Neural crest cell (in vitro differentiated cells): ENCODE results near the gene KRTAP10-4. TPM values are rescaled to one million over a fixed set of nuclear protein-coding genes. Genes with fewer than 3 reads are reported as not detected.

ENCODE experiments used
- DNase-seq: peaks from one replicate; pipeline ENCODE4 v3.0.0; 2021; ENCODE audit warnings: low read depth, mixed read lengths, low spot score
- H3K27ac Mint-ChIP-seq: one replicate; pipeline ENCODE4 v1.8.0; 2021; ENCODE audit warnings: mild to moderate bottlenecking, mixed read lengths; ENCODE audit not compliant: unreplicated experiment
- H3K27me3 Mint-ChIP-seq: 2 replicates; pipeline ENCODE4 v1.8.0; 2021; ENCODE audit warnings: low read depth, mild to moderate bottlenecking, mixed read lengths
- H3K36me3 Mint-ChIP-seq: 2 replicates; pipeline ENCODE4 v1.8.0; 2021; ENCODE audit warnings: low read depth, mild to moderate bottlenecking, mixed read lengths
- H3K4me1 Mint-ChIP-seq: 2 replicates; pipeline ENCODE4 v1.8.0; 2021; ENCODE audit warnings: mixed read lengths
- H3K4me3 Mint-ChIP-seq: one replicate; pipeline ENCODE4 v1.8.0; 2021; ENCODE audit warnings: mild to moderate bottlenecking, mixed read lengths
- H3K9me3 Mint-ChIP-seq: 2 replicates; pipeline ENCODE4 v1.8.0; 2021; ENCODE audit warnings: mixed read lengths
- CTCF ChIP-seq: fragments of 200-600 bp; sonication (generic); conservative IDR thresholded peaks from 2 replicates; pipeline ENCODE4 v1.5.0; 2021; ENCODE audit warnings: antibody characterized with exemption, mild to moderate bottlenecking
- total RNA-seq: library from RNA; stranded (reverse); gene quantifications from 2 replicates; pipeline ENCODE4 v1.2.1, GENCODE V29; 2021

The KRTAP10-4 gene
- total RNA-seq, 1 donor from 2014 or later = not detected

GRCh38 chr21:44533891-44534627 is 39.5 kb upstream of the KRTAP10-4 start:
- no peaks in the 10 kb centered on the region for H3K4me1 Mint-ChIP-seq
- TF ChIP-seq CTCF = no peak
- no peak for DNase-seq
- peaks cover 6% of the 10 kb centered on the region for H3K9me3 Mint-ChIP-seq
- H3K4me3 Mint-ChIP-seq = no peak overlapping the region
- no peaks in the 10 kb centered on the region for H3K36me3 Mint-ChIP-seq
- H3K27me3 Mint-ChIP-seq = no peaks in the 10 kb centered on the region
- H3K27ac Mint-ChIP-seq = no peak overlapping the region

GRCh38 chr21:44534688-44535087 is 38.8 kb upstream of the KRTAP10-4 start:
- Mint-ChIP-seq H3K4me3 (no peak overlapping the region), H3K27ac (peak overlapping the region; percentile 50), H3K27me3 (no peaks in the 10 kb centered on the region), H3K4me1 (no peaks in the 10 kb centered on the region), H3K9me3 (peaks cover 6% of the 10 kb centered on the region), H3K36me3 (no peaks in the 10 kb centered on the region)
- no peak for DNase-seq
- no peak for TF ChIP-seq CTCF

- H3K4me3 Mint-ChIP-seq = no peak overlapping the region
- H3K36me3 Mint-ChIP-seq = no peaks in the 10 kb centered on the region
- H3K27ac Mint-ChIP-seq = no peak overlapping the region
- no peaks in the 10 kb centered on the region for H3K27me3 Mint-ChIP-seq
- peaks cover 3% of the 10 kb centered on the region for H3K9me3 Mint-ChIP-seq
- H3K4me1 Mint-ChIP-seq = no peaks in the 10 kb centered on the region
- TF ChIP-seq CTCF = no peak
- DNase-seq = no peak
These were observed 37.6 kb upstream of the KRTAP10-4 start for GRCh38 chr21:44535963-44536362.

- Mint-ChIP-seq H3K9me3 (peaks cover 3% of the 10 kb centered on the region), H3K27ac (no peak overlapping the region), H3K36me3 (no peaks in the 10 kb centered on the region), H3K4me3 (no peak overlapping the region), H3K4me1 (no peaks in the 10 kb centered on the region), H3K27me3 (no peaks in the 10 kb centered on the region)
- TF ChIP-seq CTCF = no peak
- DNase-seq = no peak
These were observed 35.3 kb upstream of the KRTAP10-4 start for GRCh38 chr21:44537930-44538911.

GRCh38 chr21:44539046-44539445 is 34.5 kb upstream of the KRTAP10-4 start:
- TF ChIP-seq CTCF = no peak
- no peak for DNase-seq
- H3K4me1 Mint-ChIP-seq = no peaks in the 10 kb centered on the region
- H3K36me3 Mint-ChIP-seq = no peaks in the 10 kb centered on the region
- H3K27ac Mint-ChIP-seq = no peak overlapping the region
- H3K9me3 Mint-ChIP-seq = peaks cover 3% of the 10 kb centered on the region
- H3K27me3 Mint-ChIP-seq = no peaks in the 10 kb centered on the region
- no peak overlapping the region for H3K4me3 Mint-ChIP-seq
